ENCODE data around the gene MSRB3.
"Not testable (repeated sequence)": the region's sequence is repeated elsewhere in the genome, so short reads cannot be mapped to it uniquely, and the experiment has no call there.

The MSRB3 gene

DNA sequence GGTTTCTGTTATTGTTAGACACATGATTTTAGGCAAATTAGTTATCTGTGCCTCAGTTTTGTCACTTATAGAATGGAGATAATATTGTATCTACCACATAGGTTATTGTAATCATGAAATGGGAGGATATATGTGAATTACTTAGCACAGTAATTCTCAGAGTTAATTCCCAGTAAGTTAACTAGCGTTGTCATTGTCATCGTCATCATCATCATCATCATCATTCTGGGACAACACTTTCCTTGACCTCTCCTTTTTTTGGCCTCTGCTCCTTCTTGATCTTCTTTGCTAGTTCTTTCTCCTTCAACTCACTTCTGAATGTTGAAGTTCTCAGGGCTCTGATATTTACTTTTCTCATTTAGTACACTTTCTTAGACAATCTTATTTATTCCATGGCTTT is 13.8 kb downstream of the MSRB3 start:
- no peak for DNase-seq (ENCODE audit: low read depth)

DNA sequence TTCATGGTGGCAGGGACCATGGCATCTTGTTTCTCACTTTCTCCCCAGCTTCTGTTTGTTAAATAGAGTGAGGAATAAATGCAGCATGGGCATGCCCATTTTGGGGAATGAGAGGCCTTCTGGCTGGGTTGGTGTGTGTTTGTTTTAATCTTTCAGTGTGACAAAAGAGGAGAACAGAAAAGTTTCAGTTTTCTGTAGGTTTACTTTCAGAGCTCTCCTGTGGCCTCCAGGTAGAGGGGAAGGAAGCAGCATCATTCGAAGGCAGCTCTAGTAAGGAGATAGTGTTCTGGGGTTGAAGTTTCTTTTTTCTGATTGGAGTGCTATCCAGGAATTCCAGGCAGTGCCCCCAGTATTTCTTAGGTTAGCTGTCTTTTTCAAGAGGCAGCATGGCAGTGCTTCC is 15.3 kb downstream of the MSRB3 start:
- DNase-seq (ENCODE audit: low read depth) = no peak

DNA sequence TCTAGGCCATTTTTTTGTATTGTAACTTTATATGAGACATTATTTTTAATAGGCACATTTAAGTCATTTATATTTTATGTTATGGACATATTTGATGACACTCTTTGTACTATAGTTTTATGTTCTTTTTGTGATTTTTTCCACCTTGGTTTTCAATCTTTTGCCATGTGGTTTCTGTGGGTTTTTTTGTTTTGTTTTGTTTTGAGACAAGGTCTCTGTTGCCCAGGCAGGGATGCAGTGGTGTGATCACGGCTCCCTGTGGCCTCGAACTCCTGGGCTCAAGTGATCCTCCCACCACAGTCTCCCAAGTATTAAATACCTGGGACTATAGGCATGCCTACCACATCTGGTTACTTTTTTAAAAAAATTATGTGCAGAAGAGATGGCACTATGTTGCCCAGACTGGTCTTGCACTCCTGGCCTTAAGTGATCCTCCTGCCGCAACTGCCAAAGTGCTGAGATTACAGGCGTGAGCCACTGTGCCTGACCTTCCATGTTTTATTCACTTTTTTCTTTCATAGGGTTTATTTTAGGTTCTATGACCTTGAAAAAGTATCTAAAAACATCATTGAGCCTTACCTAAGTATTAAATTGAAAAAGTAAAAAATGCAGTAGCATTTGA is 16.3 kb downstream of the MSRB3 start:
- no peak for DNase-seq (ENCODE audit: low read depth)

- DNase-seq (ENCODE audit: low read depth) = no peak
Measured at GRCh38 chr12:65296508-65297265, 18.2 kb downstream of the MSRB3 start.

DNA sequence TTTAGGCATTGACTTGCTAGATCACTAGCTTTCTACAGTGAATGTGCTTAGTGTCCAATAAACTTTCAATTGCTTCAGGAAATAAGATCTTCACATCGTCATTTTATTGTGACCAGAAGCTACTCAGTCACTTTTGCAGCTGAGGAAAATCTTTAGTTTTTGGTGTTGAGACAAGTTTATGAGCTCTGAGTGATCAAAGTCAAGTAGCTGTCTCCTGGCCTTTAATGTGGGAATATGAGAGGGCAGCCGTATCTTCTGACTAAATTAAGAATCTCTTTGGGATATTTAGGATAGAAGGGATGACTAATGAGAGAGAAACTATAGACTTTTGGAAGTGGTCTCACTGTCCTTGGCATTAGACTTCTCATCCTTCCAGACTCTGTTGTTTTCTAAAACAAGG is 21.6 kb downstream of the MSRB3 start:
- DNase-seq (ENCODE audit: low read depth) = no peak

DNA sequence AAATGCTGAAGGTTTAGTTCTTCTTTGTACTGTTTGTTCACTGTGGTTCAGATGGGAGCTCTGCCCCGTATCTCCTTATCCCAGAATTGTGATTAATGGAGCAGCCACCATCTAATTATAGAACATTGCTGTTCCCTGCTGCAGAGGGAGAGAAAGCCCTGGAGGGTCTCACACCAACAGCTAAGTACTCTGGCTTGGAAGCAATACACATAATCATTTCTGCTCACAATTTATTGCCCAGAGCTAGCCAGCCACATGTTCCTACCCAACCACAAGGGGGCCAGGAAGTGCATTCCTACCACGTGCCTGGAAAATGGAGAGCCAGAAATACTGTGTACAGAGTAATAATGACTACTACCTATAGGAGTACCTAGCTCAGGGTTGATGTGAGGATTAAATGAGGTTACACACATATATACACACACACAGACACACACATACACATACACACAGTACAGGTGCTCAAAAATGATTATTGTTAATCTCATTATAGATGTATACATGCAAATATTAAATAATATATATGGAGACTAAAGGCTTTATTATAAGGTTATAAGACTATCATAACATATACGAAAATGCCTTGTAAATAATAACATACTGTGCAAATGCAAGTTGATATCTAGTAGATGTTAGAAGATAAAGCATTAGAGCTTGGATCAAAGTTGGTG is 22.3 kb downstream of the MSRB3 start:
- peak; percentile 52 for DNase-seq (ENCODE audit: low read depth)

GRCh38 chr12:65302891-65303290 is 24.4 kb downstream of the MSRB3 start:
- no peak for DNase-seq (ENCODE audit: low read depth)

GRCh38 chr12:65305346-65305950 is 27.0 kb downstream of the MSRB3 start:
- no peak for DNase-seq (ENCODE audit: low read depth)

GRCh38 chr12:65306366-65307168 is 28.1 kb downstream of the MSRB3 start:
- DNase-seq (ENCODE audit: low read depth) = peak; percentile 72

DNA sequence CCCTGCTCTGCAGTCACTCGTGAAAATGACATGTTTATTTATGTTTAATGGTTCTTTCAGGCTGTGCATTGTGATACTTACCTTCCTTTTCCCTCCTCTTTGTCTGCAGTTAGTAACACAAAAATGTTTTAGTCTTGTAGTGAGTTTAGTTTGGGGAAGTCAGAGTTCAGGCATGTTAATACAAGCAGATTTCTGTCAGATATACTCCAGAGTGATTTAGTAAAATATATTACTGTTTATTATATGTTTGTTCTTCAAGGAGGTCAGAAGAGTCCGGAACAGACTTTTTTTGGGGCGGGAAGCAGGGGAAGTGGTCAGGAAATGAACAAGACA is 28.7 kb downstream of the MSRB3 start:
- no peak for DNase-seq (ENCODE audit: low read depth)

- peak; percentile 54 for DNase-seq (ENCODE audit: low read depth)
Measured at GRCh38 chr12:65308006-65308405, 29.5 kb downstream of the MSRB3 start.

GRCh38 chr12:65308601-65309071 is 30.2 kb downstream of the MSRB3 start:
- DNase-seq (ENCODE audit: low read depth) = peak; percentile 76

DNA sequence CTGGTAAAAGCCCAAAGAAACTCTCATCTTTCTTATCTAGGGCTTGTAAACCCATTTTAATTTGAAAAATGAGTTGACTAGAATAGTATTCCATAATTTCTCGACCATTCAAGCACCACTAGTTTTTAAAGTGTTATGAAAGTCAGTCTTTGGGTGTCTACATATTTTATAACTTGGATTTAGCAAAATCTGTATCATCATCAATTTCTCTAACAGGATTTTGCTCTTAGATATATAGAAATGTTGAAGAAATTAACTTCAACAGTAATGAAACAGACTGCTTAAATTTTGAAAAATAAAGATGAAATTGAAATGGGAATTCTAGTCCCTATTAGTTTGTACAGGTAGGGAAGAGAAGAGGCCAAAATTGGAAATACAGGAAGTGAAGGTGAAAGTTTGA is 32.8 kb downstream of the MSRB3 start:
- DNase-seq (ENCODE audit: low read depth) = no peak

GRCh38 chr12:65313719-65314317 is 35.3 kb downstream of the MSRB3 start:
- DNase-seq (ENCODE audit: low read depth) = peak; percentile 41

- not testable (repeated sequence) for DNase-seq (ENCODE audit: low read depth)
Measured at GRCh38 chr12:65315238-65315637, 36.8 kb downstream of the MSRB3 start.

DNA sequence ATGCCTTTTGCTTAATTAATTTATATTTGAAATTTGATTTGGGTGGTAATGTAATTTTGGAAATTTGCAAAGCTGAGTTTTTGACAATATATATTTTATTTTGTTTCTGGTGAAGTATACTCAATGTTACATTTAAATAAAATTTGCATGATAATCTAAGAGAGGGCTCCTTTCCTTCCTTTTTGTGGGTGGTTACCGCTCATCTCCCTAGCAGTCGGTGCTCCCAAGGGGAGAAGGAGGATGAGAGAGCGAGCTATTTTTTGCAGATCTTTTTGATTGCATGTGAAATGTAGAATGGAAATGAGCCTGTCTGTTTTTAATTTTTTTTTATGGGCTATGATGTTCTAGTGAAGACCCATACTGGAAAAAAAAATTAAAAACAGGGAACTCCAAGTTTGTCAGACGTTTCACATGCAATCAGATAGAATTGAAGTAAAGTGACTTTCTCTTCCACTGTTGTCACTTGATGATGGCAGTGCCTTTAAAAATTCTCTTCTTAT is 39.8 kb downstream of the MSRB3 start:
- DNase-seq (ENCODE audit: low read depth) = no peak

- DNase-seq (ENCODE audit: low read depth) = peak; percentile 16
Measured at GRCh38 chr12:65319688-65320200, 41.3 kb downstream of the MSRB3 start.

GRCh38 chr12:65323070-65323469 is 44.6 kb downstream of the MSRB3 start:
- no peak for DNase-seq (ENCODE audit: low read depth)

DNA sequence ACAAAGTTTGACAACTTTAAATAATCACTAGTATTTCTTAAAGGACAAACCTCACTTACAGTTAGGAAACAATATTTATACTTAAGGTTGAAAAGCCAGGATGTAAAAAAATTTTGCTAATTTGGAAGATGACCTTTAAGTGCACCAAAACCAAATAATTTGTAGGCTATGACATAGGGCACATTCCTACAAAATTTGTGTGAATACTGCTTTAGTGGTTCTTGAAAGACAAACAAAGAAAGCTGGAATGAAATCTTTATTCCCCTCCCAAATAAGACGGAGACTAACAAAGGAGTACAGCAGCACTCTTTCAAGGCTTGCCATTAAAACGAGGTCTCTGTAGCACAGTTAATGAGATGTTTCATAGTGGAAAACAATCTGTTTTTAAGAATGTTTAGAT is 45.6 kb downstream of the MSRB3 start:
- DNase-seq (ENCODE audit: low read depth) = peak; percentile 8

DNA sequence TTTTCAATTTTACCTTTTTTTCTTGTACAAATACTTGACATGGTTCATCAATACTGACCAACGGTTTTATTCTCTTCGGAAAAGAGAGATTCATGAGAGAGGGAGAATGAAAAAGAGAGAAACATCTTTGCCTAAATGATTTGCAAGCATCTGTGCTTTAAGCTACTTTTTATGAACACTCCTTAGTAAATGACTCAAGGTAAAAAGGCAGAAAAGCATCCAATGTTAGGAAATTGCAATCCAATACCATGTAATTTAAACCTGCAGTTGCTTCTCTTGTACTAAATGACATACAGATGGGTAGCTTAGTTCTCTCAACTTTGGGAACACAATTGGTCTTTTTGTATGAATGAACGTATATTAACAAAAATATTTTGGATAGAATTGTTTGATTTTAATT is 46.1 kb downstream of the MSRB3 start:
- DNase-seq (ENCODE audit: low read depth) = no peak

GRCh38 chr12:65325183-65325582 is 46.7 kb downstream of the MSRB3 start:
- DNase-seq (ENCODE audit: low read depth) = no peak

Measured in iris pigment epithelial cell (primary cell).